Measurements from ENCODE around the gene PHLPP2. TPM values are rescaled to one million over a fixed set of nuclear protein-coding genes. Genes with fewer than 3 reads are reported as not detected.
"Not testable (repeated sequence)": the region's sequence is repeated elsewhere in the genome, so short reads cannot be mapped to it uniquely, and the experiment has no call there.

The PHLPP2 gene
- total RNA-seq, 6 experiments from 2014 or later: 2.3 to 9.8 (median 5.6) TPM

DNA sequence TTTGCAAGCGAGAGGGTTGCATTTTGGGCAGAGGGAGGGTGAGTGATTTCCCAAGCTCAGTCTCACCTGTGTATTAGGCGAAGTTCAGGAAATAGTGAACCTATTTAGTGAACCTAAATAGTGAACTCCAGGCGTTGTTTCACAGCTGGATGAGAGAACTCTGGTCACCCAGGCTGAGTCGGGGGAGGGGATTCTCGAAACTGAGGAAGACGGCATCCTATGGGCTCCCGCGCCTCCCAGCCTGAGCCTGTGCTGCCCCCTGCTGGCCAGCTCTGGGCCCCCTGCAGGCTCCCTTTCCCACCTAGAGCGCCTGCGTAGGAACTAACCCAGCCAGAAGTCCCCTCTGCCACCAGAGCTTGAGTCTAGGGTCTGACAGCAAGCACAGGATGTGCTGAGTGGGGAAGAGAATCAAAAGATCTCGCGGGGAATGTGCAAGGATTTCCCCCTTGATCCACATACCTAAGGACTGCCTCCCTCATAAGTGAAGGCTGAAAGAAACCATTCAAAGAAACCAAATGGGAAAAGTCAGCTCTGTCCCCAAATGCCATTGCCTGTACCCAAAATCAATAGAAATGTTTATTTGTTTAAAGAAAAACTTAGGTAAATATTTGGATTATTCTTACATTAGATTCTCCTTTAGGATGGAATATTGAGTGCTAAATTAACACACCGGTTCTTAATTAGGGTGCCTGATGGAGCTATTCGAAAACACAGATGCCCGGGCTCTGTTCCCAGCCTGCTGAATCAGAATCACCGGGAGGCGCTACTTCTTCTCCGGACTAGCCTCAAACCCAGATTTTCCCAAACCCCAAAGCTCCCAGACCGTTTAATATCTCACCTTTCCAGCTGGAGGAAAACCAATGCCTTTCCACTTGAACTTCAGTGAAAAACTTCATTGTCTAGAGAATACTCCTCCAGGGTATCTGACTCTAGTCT lies 113.3 kb downstream of the PHLPP2 start:
- H3K4me1 ChIP-seq: peaks cover 0 to 5% (median 0%) of the 10 kb centered on the region in 4 donors
- intact Hi-C loops (cut with DNase I): loop anchor here in 1 of 2 donors (10.0 kb wide), 1 partner anchor 196 kb away; no protein-coding TSS in a partner anchor
- 6% methylated on average over 19 of the region's 19 CpGs for WGBS (ENCODE audit: insufficient coverage, low coverage, low lambda C conversion rate, missing lambda C conversion rate)
- H3K27ac ChIP-seq: peak overlapping the region in 1 of 3 donors; percentile 18
- ATAC-seq (peak; percentile 97 to 99 (median 99)), DNase-seq (peak; percentile 83)
- no peaks in the 10 kb centered on the region for H3K36me3 ChIP-seq
- TF ChIP-seq, protein P1, sequence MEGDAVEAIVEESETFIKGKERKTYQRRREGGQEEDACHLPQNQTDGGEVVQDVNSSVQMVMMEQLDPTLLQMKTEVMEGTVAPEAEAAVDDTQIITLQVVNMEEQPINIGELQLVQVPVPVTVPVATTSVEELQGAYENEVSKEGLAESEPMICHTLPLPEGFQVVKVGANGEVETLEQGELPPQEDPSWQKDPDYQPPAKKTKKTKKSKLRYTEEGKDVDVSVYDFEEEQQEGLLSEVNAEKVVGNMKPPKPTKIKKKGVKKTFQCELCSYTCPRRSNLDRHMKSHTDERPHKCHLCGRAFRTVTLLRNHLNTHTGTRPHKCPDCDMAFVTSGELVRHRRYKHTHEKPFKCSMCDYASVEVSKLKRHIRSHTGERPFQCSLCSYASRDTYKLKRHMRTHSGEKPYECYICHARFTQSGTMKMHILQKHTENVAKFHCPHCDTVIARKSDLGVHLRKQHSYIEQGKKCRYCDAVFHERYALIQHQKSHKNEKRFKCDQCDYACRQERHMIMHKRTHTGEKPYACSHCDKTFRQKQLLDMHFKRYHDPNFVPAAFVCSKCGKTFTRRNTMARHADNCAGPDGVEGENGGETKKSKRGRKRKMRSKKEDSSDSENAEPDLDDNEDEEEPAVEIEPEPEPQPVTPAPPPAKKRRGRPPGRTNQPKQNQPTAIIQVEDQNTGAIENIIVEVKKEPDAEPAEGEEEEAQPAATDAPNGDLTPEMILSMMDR (IDR thresholded peaks at IDR 0.05): peak; percentile 93 to 99 (median 96)
- no peak for TF ChIP-seq POLR2A (IDR thresholded peaks at IDR 0.05)
- H3K4me3 ChIP-seq: peak overlapping the region in 1 of 3 donors; percentile 12
- H3K27me3 ChIP-seq: no peaks in the 10 kb centered on the region
- no peaks in the 10 kb centered on the region for H3K9me3 ChIP-seq

DNA sequence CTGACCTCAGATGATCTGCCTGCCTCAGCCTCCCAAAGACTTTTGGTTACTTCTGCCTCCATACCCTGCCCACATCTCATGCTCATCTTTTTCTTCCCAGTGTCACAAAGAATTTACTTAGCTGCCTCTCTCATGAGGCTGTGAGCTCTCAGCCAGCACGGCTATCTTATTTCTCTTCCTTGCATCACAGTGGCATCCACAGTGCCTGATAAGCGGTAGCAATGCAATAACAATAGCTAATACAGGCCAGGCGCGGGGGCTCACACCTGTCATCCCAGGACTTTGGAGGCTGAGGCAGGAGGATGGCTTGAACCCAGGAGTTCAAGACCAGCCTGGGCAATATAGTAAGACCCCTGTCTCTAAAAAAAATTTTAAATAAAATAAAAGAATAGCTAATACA lies 114.1 kb downstream of the PHLPP2 start:
- no peak overlapping the region for H3K27ac ChIP-seq
- WGBS (ENCODE audit: insufficient coverage, low coverage, low lambda C conversion rate, missing lambda C conversion rate): 56% methylated on average over 4 of the region's 4 CpGs
- ATAC-seq (peak in 1 of 4 donors; percentile 7), DNase-seq (no peak)
- intact Hi-C loops (cut with DNase I): loop anchor here in 1 of 2 donors (10.0 kb wide), 1 partner anchor 196 kb away; no protein-coding TSS in a partner anchor
- H3K4me1 ChIP-seq: peaks cover 0 to 5% (median 0%) of the 10 kb centered on the region in 4 donors
- H3K4me3 ChIP-seq: no peak overlapping the region
- TF ChIP-seq, protein P1 (IDR thresholded peaks at IDR 0.05): no peak
- TF ChIP-seq POLR2A (IDR thresholded peaks at IDR 0.05): no peak
- H3K9me3 ChIP-seq: no peaks in the 10 kb centered on the region
- H3K36me3 ChIP-seq: no peaks in the 10 kb centered on the region
- no peaks in the 10 kb centered on the region for H3K27me3 ChIP-seq

DNA sequence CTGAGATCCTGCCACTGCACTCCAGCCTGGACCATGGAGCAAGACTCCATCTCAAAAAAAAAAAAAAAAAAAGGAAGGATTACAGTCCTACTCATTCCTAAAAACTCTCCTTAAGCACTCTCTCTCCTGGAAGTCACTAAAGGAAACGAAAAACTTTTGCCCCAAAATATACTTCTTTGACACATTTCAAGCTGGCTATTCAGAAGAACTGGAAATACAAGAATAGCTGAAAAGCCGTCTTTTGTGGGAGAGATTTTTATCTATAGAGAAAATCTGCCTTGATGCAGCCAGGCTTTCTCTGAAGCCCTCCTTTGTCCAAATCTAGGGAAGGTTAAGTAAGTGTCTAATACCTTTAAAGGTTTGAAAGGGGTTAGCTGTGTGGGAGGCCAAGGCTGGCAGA lies 115.4 kb downstream of the PHLPP2 start:
- H3K36me3 ChIP-seq: no peaks in the 10 kb centered on the region
- ATAC-seq (no peak), DNase-seq (no peak)
- no peaks in the 10 kb centered on the region for H3K9me3 ChIP-seq
- H3K4me1 ChIP-seq: peaks cover 0 to 5% (median 0%) of the 10 kb centered on the region in 4 donors
- intact Hi-C loops (cut with DNase I): no loop called here
- no peak overlapping the region for H3K27ac ChIP-seq
- no peak overlapping the region for H3K4me3 ChIP-seq
- no peaks in the 10 kb centered on the region for H3K27me3 ChIP-seq
- WGBS (ENCODE audit: insufficient coverage, low coverage, low lambda C conversion rate, missing lambda C conversion rate): 53% methylated on average over 2 of the region's 2 CpGs
- TF ChIP-seq, protein P1 (IDR thresholded peaks at IDR 0.05): no peak
- TF ChIP-seq POLR2A (IDR thresholded peaks at IDR 0.05): no peak

DNA sequence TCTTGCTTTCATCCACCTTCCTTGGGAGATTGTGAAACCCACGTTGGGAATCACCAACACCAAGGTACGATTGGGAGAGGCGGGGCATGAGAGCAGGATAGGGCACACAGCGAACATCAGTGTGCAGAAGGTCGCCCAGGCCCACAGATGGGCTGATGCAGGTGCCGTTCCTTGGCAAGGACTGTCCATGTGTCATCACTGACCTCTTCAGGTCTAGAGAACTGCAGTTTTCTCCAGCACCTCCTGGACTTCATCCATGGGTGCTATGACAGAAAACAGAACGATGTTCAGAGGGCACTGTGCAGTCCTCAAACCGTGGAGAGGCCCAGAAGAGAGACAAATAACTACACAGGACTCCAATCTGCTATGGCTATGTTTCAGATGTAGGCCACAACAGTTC lies 123.7 kb downstream of the PHLPP2 start:
- no peaks in the 10 kb centered on the region for H3K36me3 ChIP-seq
- peaks cover 0 to 15% (median 5%) of the 10 kb centered on the region in 4 donors for H3K4me1 ChIP-seq
- intact Hi-C loops (cut with DNase I): no loop called here
- H3K4me3 ChIP-seq: no peak overlapping the region
- 17% methylated on average over 4 of the region's 8 CpGs for WGBS (ENCODE audit: insufficient coverage, low coverage, low lambda C conversion rate, missing lambda C conversion rate)
- DNase-seq (peak; percentile 79 to 94 (median 92)), ATAC-seq (peak; percentile 99 to 100 (median 100))
- TF ChIP-seq, protein P1 (IDR thresholded peaks at IDR 0.05): peak; percentile 13 to 28 (median 19)
- peak; percentile 29 for TF ChIP-seq POLR2A (IDR thresholded peaks at IDR 0.05)
- no peaks in the 10 kb centered on the region for H3K9me3 ChIP-seq
- H3K27ac ChIP-seq: peak overlapping the region; percentile 18 to 84 (median 83)
- no peaks in the 10 kb centered on the region for H3K27me3 ChIP-seq

DNA sequence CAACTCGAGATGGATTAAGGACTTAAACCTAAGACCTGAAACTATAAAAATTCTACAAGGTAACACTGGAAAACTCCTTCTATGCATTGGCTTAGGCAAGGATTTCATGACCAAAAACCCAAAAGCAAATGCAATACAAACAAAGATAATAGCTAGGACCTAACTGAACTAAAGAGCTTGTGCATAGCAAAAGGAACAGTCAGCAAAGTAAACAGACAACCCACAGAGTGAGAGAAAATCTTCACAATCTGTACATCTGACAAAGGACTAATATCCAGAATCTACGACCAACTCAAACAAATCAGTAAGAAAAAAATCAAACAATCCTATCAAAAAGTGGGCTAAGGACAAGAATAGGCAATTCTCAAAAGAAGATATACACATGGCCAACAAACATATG lies 126.1 kb downstream of the PHLPP2 start:
- intact Hi-C loops (cut with DNase I); H3K27me3 ChIP-seq; H3K4me3 ChIP-seq; ATAC-seq; H3K36me3 ChIP-seq; DNase-seq; H3K9me3 ChIP-seq: not testable (repeated sequence)
- Histone ChIP-seq H3K4me1 (peaks cover 0 to 29% (median 12%) of the 10 kb centered on the region in 4 donors), H3K27ac (peak overlapping the region in 1 of 3 donors; percentile 8)
- 61% methylated on average over 2 of the region's 2 CpGs for WGBS (ENCODE audit: insufficient coverage, low coverage, low lambda C conversion rate, missing lambda C conversion rate)

DNA sequence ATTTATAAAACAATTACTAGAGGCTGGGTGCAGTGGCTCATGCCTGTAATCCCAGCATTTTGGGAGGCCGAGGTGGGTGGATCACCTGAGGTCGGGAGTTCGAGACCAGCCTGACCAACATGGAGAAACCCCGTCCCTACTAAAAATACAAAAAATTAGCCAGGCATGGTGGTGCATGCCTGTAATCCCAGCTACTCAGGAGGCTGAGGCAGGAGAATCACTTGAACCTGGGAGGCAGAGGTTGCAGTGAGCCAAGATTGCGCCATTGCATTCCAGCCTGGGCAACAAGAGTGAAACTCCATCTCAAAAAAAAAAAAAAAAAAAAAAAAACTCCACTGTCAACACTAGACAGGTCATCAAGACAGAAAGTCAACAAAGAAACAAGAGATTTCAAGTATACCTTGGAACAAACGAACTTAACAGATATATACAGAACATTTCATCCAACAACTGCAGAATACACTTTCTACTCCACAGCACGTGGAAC lies 129.1 kb downstream of the PHLPP2 start:
- intact Hi-C loops (cut with DNase I); H3K27me3 ChIP-seq; H3K9me3 ChIP-seq; H3K36me3 ChIP-seq; DNase-seq; H3K4me3 ChIP-seq: not testable (repeated sequence)
- ATAC-seq: peak; percentile 6 to 27 (median 18)
- 36% methylated on average over 4 of the region's 7 CpGs for WGBS (ENCODE audit: insufficient coverage, low coverage, low lambda C conversion rate, missing lambda C conversion rate)
- Histone ChIP-seq H3K4me1 (peaks cover 0 to 46% (median 19%) of the 10 kb centered on the region in 4 donors), H3K27ac (peak overlapping the region; percentile 62 to 98 (median 96))
